AG08395 (cell line): ENCODE results near the gene TENT5C.
"Not testable (repeated sequence)": the region's sequence is repeated elsewhere in the genome, so short reads cannot be mapped to it uniquely, and the experiment has no call there.

Experiments used
- DNase-seq: peaks from one replicate; pipeline ENCODE4 v3.0.0; 2012; ENCODE audit warnings: mixed read lengths, low spot score

The TENT5C gene

DNA sequence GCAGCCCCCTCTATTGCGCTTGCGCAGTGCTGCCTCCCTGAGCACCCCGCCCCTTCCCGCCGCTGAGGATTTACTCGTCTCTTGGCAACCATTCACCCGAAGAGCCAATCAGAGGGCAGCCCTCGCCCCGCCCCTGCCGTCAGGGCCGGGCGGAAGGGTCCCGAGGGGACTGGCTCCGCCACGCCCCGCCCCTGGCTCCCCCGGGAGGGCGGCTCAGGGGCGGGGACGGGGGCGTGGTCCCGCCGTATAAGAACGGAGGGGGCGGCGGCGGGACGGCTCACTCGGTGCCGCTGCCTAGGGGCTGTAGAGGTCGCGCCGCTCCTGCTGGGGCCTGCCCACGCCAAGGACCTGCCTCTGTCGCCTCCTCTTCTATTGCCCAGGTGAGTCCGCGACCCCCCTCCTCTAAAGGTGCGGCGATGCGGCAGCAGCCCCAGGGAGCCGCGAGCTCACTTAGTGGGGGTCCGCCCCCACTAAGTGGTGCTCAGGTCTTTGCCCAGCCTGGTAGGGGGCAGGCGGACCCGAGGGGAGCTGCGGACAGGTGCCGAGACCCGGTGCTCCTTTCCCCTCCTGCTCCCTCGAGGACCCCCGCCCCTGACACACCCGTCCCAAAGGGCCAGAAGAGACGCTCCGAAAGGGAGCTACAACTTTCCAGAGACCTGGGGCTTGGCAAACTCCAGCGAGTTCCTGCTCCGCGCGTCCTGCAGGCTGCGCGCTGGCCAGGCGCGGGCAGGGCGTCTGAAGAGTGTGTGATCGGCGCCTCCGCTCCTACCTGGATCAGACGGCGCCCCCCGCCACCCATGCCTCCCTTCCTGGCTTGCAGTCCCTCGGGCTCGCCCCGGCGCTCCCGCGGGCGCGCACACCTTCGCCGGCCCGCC is at the start of gene TENT5C:
Gene TENT5C (plus strand): TSS at position 275 of the 875 bp plus-strand sequence. CDS start 16,821 bp downstream, outside the sequence.
- DNase-seq = peak; percentile 100

DNA sequence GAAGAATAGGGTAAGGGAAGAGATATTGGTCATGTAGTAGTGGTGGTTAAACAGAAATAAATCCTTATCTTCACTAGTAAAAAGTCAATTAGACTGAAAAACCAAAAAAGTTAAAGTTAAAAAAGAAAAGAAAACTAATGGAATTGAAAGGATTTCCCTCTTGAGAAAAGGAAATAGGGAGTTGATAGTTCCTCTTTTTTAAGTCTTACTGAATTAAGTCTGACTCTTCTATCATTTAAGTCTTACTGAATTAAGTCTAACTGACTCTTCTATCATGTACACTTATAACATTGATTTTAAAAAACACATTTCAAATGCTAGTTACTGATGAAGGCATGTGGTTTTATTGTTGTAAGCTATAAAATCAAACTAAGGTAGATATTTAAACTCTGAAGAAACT is 49.5 kb upstream of the TENT5C start:
- DNase-seq = no peak

DNA sequence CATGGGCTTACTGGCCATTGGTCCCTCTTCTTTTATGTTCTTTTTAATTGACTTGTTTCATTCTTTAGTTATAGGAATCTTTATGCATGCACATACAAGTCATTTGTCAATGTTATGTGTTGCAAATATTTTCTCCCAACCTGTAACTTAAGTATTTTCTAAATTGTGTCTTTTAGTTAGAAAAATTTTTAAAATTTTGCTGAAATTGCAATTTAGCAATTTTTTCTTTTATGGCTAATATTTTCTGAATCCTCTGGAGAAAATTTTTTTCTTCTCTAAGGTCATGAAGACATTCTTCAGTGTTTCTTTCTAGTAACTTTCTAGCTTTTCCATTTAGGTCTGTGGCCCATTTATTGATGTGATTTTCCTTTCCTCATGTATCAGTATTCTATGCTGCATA is 48.9 kb upstream of the TENT5C start:
- no peak for DNase-seq

DNA sequence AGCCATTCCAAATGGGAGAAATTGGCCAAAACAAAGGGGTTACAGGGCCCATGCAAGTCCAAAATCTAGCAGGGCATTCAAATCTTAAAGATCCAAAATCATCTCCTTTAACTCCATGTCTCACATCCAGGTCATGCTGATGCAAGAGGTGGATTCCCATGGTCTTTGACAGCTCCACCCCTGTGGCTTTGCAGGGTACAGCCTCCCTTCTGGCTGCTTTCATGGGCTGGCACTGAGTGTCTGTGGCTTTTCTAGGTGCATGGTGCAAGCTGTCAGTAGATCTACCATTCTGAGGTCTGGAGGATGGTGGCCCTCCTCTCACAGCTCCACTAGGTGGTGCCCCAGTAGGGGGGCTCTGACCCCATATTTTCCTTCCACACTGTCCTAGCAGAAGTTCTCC is 47.4 kb upstream of the TENT5C start:
- not testable (repeated sequence) for DNase-seq

DNA sequence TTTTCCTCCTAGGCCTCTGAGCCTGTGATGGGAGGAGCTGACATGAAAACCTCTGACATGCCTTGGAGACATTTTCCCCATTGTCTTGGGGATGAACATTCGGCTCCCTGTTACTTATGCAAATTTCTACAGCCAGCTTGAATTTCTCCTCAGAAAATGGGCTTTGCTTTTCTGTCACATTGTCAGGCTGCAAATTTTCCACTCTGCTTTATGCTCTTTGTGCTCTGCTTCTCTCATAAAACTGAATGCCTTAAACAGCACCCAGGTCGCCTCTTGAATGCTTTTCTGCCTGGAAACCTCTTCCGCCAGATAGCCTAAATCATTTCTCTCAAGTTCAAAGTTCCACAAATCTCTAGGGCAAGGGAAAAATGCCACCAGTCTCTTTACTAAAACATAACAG is 46.7 kb upstream of the TENT5C start:
- no peak for DNase-seq

DNA sequence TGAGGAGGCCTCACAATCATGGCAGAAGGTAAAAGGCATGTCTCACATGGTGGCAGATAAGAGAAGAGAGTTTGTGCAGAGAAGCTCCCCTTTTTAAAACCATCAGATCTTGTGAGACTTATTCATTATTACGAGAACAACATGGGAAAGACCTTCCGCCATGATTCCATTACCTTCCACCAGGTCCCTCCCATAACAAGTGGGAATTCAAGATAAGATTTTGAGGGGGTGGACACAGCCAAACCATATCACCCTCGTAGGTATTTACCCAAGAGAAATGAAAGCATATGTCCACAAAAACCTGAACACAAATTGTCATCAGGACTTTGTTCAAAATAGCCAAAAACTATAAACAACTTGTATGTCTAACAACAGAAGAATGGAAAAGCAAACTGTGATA is 45.9 kb upstream of the TENT5C start:
- no peak for DNase-seq

DNA sequence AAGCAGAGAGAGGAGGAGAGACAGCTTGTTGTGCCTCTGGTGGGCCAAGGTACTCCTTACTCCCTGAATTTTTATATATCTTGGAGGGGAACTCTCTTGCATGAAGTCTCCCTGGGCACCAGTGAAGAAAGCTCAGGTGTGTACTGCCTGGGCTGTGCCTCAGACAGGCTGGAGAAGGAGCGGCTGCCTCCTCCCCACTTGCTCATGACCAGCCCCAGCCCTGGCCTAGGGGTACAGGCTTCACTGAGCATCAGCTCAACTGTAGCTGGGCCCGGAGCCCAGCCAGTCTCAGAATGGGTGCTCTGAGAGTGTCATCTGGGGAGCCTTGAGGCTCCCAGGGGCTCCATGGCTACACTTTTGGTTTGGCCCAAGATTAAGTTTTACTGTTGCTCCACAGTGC is 44.8 kb upstream of the TENT5C start:
- no peak for DNase-seq

DNA sequence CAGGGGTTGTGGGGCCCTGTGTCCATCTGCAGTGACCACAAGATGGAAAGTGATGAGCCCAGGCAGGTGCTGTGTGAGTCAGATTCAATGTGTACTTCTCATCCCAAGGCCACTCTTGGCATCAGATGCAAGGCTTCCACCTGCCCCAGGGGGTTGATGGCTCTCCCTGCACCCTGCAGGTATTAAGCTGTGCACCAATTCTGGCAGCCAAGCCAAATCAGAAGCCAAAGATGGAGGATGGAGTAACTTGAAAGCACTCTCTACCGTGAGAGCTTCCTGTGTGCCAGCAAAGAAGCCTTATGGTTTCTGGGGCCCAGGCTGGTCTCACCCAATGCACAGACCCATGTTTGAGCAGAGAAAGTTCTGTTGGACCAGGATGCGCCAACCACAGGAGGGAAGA is 44.3 kb upstream of the TENT5C start:
- DNase-seq = no peak

DNA sequence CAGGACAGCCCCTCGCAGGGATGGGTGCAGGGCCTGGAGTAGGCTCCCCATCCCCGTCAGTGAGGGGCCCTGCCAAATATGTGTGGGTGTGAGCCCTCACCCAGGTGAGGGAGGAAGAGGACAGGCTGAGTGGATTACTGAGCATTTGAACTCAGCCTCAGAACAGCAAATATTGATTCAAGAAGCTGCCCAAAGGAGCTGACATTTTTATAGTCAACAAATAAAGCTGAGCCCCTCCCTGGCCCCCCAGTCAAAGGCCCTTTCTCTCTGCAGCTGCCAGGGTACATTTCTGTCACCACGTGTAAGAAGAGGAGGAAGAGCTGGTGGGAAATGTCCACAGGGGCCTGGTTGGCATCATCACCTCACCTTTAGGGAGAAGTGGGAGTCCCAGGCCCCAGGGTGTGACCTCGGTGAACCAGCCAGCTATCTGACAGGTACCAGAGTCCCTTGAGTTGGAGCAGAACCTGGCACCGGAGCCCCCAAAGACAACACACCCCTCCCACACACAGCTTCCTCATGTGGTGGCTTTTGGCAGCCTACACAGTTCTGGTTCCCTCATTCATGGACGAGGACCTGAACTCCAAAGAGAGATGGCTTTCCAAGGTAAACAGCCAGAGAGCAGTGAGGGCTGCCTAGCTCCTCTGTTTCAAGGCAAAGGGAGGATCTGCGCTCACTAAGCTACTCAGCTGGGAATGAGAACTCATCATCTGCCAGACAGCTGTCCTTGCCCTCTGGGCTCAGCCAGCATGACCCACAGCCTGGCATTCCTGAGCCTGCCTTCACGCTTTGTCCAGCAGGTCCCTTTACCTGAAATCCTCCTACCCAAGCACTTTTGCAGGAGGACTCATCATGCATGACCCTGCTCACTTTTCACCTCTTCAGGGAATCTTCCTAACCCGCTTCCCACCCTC is 43.0 kb upstream of the TENT5C start:
- no peak for DNase-seq

DNA sequence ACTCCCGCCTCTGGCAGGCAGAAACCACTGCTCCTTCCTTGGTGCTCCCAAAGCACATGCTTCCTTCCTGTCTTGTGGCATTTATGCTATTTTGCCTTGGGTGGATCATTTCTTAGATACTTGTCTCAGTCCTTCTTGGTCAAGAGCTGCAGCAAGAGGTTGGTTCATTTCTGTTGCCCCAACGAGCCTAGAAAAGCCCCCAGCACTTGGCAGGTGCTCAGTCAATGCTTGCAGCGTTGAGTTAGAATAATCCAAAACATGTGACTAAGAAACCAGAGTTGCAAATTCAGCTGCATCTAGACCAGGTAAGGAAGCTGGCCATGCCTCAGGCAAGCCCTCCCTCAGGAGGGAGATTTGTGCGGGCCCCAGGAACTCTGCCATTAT is 42.4 kb upstream of the TENT5C start:
- no peak for DNase-seq

DNA sequence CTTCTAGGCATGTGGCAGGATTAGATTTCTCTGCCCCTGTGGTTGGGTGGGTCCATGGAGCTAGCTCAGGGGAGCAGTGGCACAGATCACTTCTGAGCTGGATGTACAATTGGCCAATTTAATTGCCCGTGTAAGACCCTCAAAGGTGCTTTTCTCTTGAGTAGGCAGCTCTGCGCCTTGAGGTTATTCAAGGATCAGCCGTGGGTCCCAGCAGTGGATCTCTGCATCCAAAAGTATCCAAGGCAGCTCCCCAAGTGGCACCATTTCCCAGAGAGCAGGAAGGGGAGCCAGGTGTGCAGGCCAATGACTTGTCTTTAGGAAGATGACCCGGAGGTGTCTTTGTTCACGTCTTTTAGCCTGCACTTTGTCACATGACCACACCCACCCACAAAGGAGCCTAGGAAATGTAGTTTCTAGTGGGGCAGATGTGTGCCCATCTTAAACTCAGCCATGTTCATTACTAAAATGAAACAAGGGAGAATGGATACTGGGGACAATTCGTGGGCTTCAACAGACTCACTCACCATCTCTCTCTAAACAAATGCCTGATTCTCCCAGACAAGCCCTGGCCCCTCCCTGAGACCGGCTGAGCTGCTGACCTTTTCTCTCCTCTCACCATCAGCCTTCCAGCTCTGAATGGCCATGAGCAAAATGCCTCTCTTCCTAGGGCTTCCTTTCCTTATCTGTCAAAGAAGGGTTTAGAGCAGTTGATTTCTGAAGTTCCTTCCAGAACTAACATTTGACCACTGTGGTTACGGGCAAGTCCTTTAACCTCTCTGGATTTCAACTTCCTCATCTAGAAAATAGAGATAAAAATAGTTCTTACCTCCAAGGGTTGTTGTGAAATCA is 41.4 kb upstream of the TENT5C start:
- DNase-seq = no peak

DNA sequence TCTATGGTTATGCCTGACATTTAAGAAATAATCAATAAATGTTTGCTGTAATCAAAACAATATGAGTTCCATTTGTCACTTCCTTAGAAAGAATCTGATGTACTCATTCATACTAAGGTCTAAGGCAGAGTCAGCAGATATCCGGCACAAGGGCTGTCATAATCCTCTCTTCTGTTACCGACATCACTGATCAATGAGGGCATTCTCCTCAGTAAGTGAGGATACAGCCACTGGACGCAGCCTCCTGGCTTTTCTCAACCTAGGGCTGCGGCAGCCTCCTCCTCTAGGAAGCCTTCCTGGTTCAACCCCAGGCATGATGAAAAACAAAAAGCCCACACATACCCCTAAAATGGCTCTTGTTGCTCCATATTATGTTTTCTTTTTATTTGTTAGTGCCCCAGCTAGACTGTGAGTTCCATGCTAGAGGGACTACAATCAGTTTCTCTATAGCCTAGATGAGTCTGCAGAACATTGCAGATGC is 40.7 kb upstream of the TENT5C start:
- no peak for DNase-seq

DNA sequence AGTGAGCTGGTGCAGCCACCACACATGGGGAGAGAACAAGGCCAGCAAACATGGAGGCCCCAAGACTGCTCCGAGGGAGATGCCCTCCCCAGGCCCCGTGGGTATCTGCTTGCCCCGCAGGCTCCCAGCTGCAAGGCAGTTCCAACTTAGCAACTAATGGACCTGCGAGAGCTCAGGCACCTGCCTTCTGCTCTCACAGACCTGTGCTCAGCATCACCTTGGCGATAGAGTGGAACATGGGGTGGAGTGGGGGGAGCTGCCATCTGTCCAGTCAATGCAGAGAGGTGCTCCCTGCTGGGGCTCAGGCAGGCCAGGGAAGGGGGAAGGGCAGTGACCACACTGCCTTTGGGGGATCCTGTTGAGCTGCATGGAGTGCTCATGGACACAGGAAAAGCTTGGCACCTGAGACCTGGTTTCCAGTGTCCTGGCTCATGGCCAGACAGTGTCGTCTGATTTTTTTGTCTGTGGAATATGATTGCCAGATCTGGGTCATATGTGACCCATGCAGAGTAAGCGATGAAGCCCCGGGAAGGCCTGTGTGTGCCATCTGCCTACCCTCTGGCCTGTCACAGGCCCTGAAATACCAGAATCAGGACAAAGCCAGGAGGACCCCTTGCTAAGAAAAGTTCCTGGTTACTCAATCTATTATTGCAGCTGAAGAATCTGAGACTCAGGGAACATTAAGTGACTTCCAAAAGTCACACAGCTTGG is 39.9 kb upstream of the TENT5C start:
- no peak for DNase-seq

DNA sequence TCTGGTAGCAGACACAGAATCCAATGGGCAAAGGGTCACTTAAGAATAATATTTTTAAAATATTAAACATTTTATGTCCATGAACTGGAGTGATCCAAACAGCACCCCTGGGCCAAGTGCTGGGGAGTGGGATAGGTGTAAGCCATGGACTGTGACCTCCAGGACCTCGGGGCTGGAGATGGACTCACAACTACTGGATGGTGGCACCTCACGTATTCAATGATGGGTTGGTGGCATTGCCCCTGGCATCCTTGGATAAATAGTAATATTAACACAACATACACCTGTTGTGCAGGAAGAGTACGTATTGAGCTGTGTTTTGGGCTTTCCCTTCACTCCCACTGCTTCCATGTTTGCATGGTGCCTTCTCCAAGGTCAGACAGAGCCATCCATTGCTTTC is 39.3 kb upstream of the TENT5C start:
- DNase-seq = no peak

DNA sequence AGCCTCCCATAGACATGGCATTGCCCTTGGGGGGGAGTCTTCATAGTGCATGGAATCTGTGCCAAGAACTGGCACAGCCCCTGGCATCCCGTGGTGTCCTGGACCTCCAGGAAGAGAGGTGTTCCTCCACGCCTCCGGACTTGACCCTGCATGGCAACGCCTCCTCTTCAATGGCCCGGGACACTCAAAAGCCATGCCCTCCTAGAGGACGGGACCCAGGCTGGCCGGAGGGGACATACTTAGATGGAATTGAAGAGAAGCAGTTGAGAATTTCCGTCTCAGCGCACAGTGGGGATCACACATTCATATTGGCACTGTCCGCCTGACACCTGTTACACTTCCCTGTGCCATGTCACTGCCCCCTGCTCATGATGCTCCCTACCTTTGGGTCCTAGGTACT is 38.4 kb upstream of the TENT5C start:
- no peak for DNase-seq

DNA sequence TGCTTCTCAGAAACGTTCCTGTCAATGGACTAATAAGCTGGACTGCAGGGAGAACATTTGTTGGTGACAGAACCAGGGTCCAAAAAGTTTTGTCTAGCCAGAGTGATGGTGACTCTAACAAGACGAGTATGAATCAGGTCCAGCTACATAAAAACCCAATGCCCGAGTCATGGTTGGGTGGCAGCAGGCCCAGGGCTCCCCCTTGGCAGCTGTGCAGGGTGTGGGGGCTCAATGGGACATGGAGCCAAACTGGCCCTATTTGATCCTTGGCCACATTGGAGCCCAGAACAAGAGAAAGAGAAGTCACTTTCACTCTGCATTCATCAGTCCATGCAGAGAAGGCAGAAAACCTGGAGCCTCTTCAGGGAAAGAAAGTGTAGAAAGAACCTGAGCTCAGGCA is 37.9 kb upstream of the TENT5C start:
- DNase-seq = no peak

DNA sequence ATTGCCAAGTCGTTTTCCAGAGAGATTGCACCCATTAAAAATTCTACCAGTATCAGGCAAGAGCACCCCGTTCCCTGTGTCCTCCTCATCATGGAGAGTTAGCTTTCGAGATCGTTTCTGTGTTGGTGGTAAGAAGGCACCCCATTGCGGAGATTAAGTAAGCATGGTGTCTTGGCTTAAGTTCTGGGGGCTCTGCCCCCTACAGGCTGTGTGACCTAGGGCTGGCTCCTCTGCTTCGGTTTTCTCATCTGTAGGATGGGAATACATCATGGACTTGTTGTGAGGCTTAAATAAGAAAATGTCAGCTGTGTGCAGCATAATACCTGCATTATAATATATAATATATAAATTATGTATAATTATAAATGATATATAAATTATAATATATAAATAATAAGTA is 36.8 kb upstream of the TENT5C start:
- no peak for DNase-seq

DNA sequence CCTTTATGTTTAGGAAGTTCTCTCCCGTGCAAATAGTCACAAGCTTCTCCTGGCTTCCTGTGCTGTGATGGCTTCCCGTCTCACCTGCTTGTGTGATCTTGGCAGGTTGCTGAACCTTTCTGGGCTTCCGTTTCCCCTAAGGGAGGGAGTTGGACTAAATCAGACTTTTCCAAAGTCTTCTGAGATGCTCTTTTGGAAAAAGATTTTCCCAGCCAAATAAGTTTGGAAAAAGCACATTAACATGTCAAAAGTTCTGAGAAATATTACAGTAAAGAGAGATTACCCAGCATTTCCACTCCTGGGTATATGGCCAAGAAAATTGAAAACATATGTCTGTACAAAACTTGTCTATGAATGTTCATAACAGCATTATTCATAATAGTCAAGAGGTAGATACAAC is 36.0 kb upstream of the TENT5C start:
- no peak for DNase-seq

DNA sequence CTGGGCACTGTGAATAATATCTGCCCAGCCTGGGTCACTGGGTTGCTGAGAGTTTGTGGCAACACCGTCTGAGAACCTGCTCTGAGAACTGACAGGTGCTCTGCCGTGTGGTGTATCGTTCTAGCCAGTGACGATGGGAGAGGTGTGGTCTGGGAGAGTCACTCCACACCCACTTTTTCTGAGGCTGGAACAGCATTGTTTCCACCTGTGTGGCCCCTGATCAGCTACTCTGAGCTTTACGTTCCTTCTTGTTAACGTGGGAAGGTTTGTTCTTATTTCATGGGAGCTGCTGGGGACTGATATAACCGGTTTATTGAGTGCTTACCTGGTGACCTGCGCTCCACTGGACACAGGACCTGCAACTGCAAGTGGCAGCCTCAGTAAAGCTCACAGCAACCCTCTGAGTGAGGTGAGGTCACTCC is 34.8 kb upstream of the TENT5C start:
- DNase-seq = no peak

DNA sequence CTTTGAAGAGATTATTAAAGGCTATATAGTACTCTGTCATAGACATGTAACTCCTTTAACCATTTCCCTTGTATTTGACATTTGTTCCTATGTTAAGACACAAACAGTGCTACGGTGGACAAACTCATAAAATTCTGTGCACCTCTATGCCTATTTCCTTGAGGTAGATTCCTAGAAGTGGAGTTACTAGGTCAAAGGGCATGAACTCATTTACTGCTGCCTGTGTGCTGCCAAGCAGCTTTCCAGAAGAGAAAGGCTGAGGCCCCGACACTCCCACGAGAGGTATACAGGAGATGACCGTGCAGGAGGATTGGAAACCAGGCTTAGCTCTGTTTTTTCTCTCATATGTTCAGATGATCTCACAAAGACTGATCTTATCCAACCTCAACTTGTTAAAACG is 34.4 kb upstream of the TENT5C start:
- no peak for DNase-seq

DNA sequence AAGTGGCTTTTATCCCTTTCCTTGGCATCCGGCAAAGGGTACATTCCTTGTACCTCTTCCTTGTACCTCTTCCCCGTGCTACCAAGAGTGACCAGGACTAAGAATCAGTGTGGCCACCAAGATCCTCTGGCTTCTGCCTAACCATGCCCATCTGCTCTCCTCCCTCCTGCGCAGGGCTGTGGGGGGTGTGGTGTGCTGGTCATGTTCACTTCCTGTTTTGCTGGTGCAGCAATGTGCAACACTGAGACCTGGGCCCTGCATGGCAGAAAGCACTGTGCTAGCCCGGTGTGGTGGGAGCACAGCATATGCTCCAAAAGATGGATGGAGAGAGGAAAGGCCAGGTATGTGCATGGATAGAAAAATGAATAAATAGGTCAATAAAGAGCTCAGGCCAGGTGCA is 33.3 kb upstream of the TENT5C start:
- no peak for DNase-seq
